A549 (cell line): ENCODE results near the gene S100A4. TPM values are rescaled to one million over a fixed set of nuclear protein-coding genes. Genes with fewer than 3 reads are reported as not detected.

ENCODE experiments used
- ATAC-seq, 2 experiments: fragments of 200-7000 bp in 1 of 2; fragments of >200 bp in 1 of 2; cut with Nextera tagmentation in 1 of 2; cut with Tn5 transposase in 1 of 2; 3 replicates each; pipeline versions ENCODE4 v1.8.0 to v1.9.1; 2018 to 2020; ENCODE audit warnings: mild to moderate bottlenecking in 1 of 2, moderate library complexity in 1 of 2
- CTCF ChIA-PET: fragments of 300-600 bp; sonication (Branson Sonifier 250); formaldehyde crosslinking; extraction: SDS; loops from one replicate; lab custom pipeline; 2021; ENCODE audit warnings: antibody characterized with exemption, inconsistent platforms; lab: Yijun Ruan, JAX
- POLR2A ChIA-PET: fragments of 350-600 bp; formaldehyde crosslinking; extraction: SDS; loops from one replicate; lab custom pipeline; 2021; ENCODE audit warnings: antibody characterized with exemption, inconsistent platforms; lab: Yijun Ruan, JAX
- DNase-seq, 2 experiments: peaks; one replicate each; pipeline versions ENCODE4 v3.0.0 to v3.0.0-alpha.2; 2011 to 2016; ENCODE audit warnings: low read depth in 1 of 2, low spot score in 1 of 2
- FAIRE-seq: peaks from 2 replicates; lab custom pipeline; 2011; peaks lifted over from hg19 to GRCh38; lab: Jason Lieb, UNC
- H3K27ac ChIP-seq, 2 experiments: fragments of >200 bp; sonication (Bioruptor Twin); formaldehyde crosslinking; 3 replicates each; pipeline ENCODE4 v1.5.1; 2016 to 2017
- H3K4me1 ChIP-seq: fragments of >200 bp; sonication (Bioruptor Twin); formaldehyde crosslinking; 3 replicates; pipeline ENCODE4 v1.6.1; 2016
- H3K4me2 ChIP-seq: fragments of >200 bp; sonication (Bioruptor Twin); formaldehyde crosslinking; 3 replicates; pipeline ENCODE4 v1.6.1; 2016
- H3K4me3 ChIP-seq: fragments of >200 bp; sonication (Bioruptor Twin); formaldehyde crosslinking; 3 replicates; pipeline ENCODE4 v1.5.1; 2016
- H3K9me3 ChIP-seq: fragments of >200 bp; sonication (Bioruptor Twin); formaldehyde crosslinking; 3 replicates; pipeline ENCODE4 v1.6.1; 2016
- EHF ChIP-seq: fragments of 250-450 bp; sonication (Bioruptor Pico); IDR thresholded peaks from 2 replicates; pipeline ENCODE4 v1.5.0; 2020; ENCODE audit warnings: mild to moderate bottlenecking
- HEYL ChIP-seq: fragments of 250-450 bp; sonication (Bioruptor Pico); IDR thresholded peaks from 2 replicates; pipeline ENCODE4 v1.8.0; 2021; ENCODE audit warnings: mild to moderate bottlenecking, moderate library complexity
- HOXA7 ChIP-seq: fragments of 250-450 bp; sonication (Bioruptor Pico); IDR thresholded peaks from 2 replicates; pipeline ENCODE4 v1.5.0; 2020; ENCODE audit warnings: mild to moderate bottlenecking, moderate library complexity
- HOXB13 ChIP-seq: fragments of 250-450 bp; sonication (Bioruptor Pico); IDR thresholded peaks from 2 replicates; pipeline ENCODE4 v1.5.0; 2020; ENCODE audit warnings: low read depth, mild to moderate bottlenecking, moderate library complexity
- HOXB5 ChIP-seq: fragments of 250-450 bp; sonication (Bioruptor Pico); IDR thresholded peaks from 2 replicates; pipeline ENCODE4 v1.5.0; 2020; ENCODE audit warnings: mild to moderate bottlenecking, moderate library complexity
- JUN ChIP-seq, 2 experiments: fragments of >200 bp; sonication (Bioruptor Twin); formaldehyde crosslinking; IDR thresholded peaks; 2 replicates in 1 of 2; 3 replicates in 1 of 2; pipeline ENCODE4 v1.6.1; 2016 to 2017
- KDM1A ChIP-seq: fragments of 200-600 bp; sonication (generic); IDR thresholded peaks from 2 replicates; pipeline ENCODE4 v1.6.1; 2016; ENCODE audit warnings: low read depth, mild to moderate bottlenecking
- MAFK ChIP-seq: fragments of 450-650 bp; IDR thresholded peaks from 2 replicates; pipeline ENCODE4 v1.6.1; 2014; ENCODE audit not compliant: partially characterized antibody
- NFE2L2 ChIP-seq: fragments of 150-350 bp; conservative IDR thresholded peaks from 2 replicates; pipeline ENCODE4 v1.6.1; 2014; ENCODE audit warnings: low read length
- PHF8 ChIP-seq: fragments of 200-600 bp; sonication (generic); IDR thresholded peaks from 2 replicates; pipeline ENCODE4 v1.6.1; 2016; ENCODE audit warnings: low read depth, mild to moderate bottlenecking, antibody characterized with exemption, moderate library complexity, borderline replicate concordance
- RARB ChIP-seq: fragments of 250-450 bp; sonication (Bioruptor Pico); IDR thresholded peaks from 2 replicates; pipeline ENCODE4 v1.8.0; 2021; ENCODE audit warnings: mild to moderate bottlenecking, moderate library complexity
- RCOR1 ChIP-seq: fragments of 150-350 bp; IDR thresholded peaks from 2 replicates; pipeline ENCODE4 v1.6.1; 2014; ENCODE audit warnings: antibody characterized with exemption, low read length, low read depth
- RFX5 ChIP-seq: fragments of 450-650 bp; IDR thresholded peaks from 2 replicates; pipeline ENCODE4 v1.7.1; 2014; ENCODE audit warnings: antibody characterized with exemption, mild to moderate bottlenecking, moderate library complexity
- RNF2 ChIP-seq: fragments of 200-600 bp; sonication (generic); IDR thresholded peaks from 2 replicates; pipeline ENCODE4 v1.6.1; 2016; ENCODE audit warnings: low read depth, mild to moderate bottlenecking, antibody characterized with exemption, moderate library complexity, borderline replicate concordance
- SREBF2 ChIP-seq: fragments of 450-650 bp; IDR thresholded peaks from 2 replicates; pipeline ENCODE4 v1.6.1; 2014; ENCODE audit warnings: mild to moderate bottlenecking, moderate library complexity
- ZC3H11A ChIP-seq: fragments of 450-650 bp; IDR thresholded peaks from 2 replicates; pipeline ENCODE4 v1.6.1; 2014; ENCODE audit warnings: antibody characterized with exemption, mild to moderate bottlenecking
- WGBS: methylation state at CpG from one replicate; pipeline ENCODE4 v1.1.6; 2017; ENCODE audit errors: missing lambda C conversion rate; 5-methylcytosine and 5-hydroxymethylcytosine counted together
- polyA plus RNA-seq, 4 experiments: library from polyadenylated mRNA; depleted of rRNA in 3 of 4; stranded (reverse); fragments of >200 nt; fragmentation: RNase III in 1 of 4; extraction: RNeasy Plus Mini Kit Qiagen cat#74134 plus additional on column Dnase treatment in 1 of 4; gene quantifications; 2 replicates in 3 of 4; 3 replicates in 1 of 4; pipeline ENCODE4 v1.2.3, GENCODE V29; 2011 to 2017
- TF ChIP-seq, protein P1 (sequence below): fragments of 250-450 bp; sonication (Bioruptor Pico); IDR thresholded peaks from 2 replicates; pipeline ENCODE4 v1.5.0; 2020; ENCODE audit warnings: low read depth, mild to moderate bottlenecking, moderate library complexity
- TF ChIP-seq, protein P2 (sequence below): IDR thresholded peaks from 2 replicates; pipeline ENCODE4 v1.6.1; 2012
- TF ChIP-seq, protein P3 (sequence below): IDR thresholded peaks from 2 replicates; pipeline ENCODE4 v1.6.1; 2012
- TF ChIP-seq, protein P4 (sequence below): fragments of 200-600 bp; sonication (generic); IDR thresholded peaks from 2 replicates; pipeline ENCODE4 v1.6.1; 2016; ENCODE audit warnings: antibody characterized with exemption, mild to moderate bottlenecking, moderate library complexity
- TF ChIP-seq, protein P5 (sequence below): IDR thresholded peaks from 2 replicates; pipeline ENCODE4 v1.6.1; 2012; ENCODE audit warnings: low read depth, borderline replicate concordance

Gene S100A4
- polyA plus RNA-seq, 2 of the 4 experiments (the other 2 are of a cell fraction): 590 to 2,584 TPM

DNA sequence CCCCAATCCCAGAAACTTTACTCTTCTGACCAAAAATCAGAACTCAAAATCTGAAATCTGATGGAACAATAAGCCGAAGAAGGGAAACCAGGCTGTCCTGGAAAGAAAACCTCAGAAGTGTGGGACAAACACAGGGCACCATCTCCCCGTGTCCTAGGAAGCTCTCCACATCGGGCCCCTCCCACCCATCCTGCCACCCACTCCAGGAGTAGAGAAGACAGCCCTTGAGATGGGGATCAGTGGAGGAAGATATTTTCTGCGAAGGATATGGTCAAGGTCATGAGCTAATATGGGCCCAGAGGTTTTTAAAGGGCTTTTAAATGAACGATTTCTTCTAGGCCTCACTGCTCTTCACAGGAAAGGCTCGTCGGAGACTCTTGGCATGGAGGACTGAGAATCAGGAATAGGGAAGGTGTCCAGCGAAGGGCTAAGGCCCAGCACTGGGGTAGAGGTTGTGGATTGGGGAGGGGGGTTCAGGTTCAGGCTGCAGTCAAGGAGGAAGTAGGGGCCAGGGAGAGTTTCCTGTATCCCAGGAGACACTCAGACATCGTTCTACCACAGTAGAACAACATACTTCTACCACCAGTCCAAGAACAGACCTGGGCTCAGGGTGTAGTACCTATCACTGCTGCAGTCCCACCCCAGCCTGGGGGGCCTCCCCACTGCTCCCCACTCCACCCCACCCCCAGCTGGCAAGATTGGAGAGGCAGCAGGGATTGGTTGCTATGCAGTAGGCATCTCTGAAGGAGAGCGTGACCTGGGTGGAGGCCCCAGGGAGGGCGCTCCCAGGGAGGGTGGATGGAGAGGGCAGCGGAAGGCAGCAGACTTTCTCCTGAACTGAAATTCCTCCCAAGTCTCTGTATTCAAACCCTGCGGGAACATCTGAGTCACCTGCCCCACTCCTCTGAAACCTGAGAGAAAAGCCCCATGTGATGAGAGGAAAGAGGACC is 3.7 kb downstream of the S100A4 start:
- ATAC-seq (no peak), FAIRE-seq (no peak), DNase-seq (no peak)
- H3K9me3 ChIP-seq: no peaks in the 10 kb centered on the region
- H3K27ac ChIP-seq: peak overlapping the region; percentile 19 to 97; a peak in 4 of 6 replicates
- H3K4me1 ChIP-seq: peaks cover 74% of the 10 kb centered on the region
- TF ChIP-seq, protein P1, sequence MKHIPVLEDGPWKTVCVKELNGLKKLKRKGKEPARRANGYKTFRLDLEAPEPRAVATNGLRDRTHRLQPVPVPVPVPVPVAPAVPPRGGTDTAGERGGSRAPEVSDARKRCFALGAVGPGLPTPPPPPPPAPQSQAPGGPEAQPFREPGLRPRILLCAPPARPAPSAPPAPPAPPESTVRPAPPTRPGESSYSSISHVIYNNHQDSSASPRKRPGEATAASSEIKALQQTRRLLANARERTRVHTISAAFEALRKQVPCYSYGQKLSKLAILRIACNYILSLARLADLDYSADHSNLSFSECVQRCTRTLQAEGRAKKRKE (CRISPR knock-in tag): no peak
- TF ChIP-seq ZC3H11A (no peak), RCOR1 (no peak), EHF (CRISPR knock-in tag) (no peak), JUN (IDR thresholded peaks at IDR 0.05) (no peak), HOXB13 (CRISPR knock-in tag) (no peak), RFX5 (no peak), HEYL (CRISPR knock-in tag) (no peak), SREBF2 (no peak)
- TF ChIP-seq, protein P2, sequence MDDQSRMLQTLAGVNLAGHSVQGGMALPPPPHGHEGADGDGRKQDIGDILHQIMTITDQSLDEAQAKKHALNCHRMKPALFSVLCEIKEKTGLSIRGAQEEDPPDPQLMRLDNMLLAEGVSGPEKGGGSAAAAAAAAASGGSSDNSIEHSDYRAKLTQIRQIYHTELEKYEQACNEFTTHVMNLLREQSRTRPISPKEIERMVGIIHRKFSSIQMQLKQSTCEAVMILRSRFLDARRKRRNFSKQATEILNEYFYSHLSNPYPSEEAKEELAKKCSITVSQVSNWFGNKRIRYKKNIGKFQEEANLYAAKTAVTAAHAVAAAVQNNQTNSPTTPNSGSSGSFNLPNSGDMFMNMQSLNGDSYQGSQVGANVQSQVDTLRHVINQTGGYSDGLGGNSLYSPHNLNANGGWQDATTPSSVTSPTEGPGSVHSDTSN: no peak; the same call in 1 of the 2 replicates
- TF ChIP-seq, protein P3, sequence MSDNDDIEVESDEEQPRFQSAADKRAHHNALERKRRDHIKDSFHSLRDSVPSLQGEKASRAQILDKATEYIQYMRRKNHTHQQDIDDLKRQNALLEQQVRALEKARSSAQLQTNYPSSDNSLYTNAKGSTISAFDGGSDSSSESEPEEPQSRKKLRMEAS: no peak
- TF ChIP-seq, protein P4, sequence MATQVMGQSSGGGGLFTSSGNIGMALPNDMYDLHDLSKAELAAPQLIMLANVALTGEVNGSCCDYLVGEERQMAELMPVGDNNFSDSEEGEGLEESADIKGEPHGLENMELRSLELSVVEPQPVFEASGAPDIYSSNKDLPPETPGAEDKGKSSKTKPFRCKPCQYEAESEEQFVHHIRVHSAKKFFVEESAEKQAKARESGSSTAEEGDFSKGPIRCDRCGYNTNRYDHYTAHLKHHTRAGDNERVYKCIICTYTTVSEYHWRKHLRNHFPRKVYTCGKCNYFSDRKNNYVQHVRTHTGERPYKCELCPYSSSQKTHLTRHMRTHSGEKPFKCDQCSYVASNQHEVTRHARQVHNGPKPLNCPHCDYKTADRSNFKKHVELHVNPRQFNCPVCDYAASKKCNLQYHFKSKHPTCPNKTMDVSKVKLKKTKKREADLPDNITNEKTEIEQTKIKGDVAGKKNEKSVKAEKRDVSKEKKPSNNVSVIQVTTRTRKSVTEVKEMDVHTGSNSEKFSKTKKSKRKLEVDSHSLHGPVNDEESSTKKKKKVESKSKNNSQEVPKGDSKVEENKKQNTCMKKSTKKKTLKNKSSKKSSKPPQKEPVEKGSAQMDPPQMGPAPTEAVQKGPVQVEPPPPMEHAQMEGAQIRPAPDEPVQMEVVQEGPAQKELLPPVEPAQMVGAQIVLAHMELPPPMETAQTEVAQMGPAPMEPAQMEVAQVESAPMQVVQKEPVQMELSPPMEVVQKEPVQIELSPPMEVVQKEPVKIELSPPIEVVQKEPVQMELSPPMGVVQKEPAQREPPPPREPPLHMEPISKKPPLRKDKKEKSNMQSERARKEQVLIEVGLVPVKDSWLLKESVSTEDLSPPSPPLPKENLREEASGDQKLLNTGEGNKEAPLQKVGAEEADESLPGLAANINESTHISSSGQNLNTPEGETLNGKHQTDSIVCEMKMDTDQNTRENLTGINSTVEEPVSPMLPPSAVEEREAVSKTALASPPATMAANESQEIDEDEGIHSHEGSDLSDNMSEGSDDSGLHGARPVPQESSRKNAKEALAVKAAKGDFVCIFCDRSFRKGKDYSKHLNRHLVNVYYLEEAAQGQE: no peak
- CTCF ChIA-PET: interaction anchor here (0.6 to 18.2 kb wide), 6 partner anchors 8 to 33 kb away, joined by 3 to 471 read pairs (median 56); partner anchors contain the start of genes S100A2 and S100A6
- H3K4me2 ChIP-seq: peak overlapping the region; percentile 99
- POLR2A ChIA-PET: interaction anchor here (0.6 to 1.6 kb wide), 3 partner anchors 25 to 301 kb away, joined by 3 to 6 read pairs (median 6); no protein-coding TSS in a partner anchor
- WGBS: 80% methylated on average over 13 of the region's 13 CpGs
- H3K4me3 ChIP-seq: no peak overlapping the region

DNA sequence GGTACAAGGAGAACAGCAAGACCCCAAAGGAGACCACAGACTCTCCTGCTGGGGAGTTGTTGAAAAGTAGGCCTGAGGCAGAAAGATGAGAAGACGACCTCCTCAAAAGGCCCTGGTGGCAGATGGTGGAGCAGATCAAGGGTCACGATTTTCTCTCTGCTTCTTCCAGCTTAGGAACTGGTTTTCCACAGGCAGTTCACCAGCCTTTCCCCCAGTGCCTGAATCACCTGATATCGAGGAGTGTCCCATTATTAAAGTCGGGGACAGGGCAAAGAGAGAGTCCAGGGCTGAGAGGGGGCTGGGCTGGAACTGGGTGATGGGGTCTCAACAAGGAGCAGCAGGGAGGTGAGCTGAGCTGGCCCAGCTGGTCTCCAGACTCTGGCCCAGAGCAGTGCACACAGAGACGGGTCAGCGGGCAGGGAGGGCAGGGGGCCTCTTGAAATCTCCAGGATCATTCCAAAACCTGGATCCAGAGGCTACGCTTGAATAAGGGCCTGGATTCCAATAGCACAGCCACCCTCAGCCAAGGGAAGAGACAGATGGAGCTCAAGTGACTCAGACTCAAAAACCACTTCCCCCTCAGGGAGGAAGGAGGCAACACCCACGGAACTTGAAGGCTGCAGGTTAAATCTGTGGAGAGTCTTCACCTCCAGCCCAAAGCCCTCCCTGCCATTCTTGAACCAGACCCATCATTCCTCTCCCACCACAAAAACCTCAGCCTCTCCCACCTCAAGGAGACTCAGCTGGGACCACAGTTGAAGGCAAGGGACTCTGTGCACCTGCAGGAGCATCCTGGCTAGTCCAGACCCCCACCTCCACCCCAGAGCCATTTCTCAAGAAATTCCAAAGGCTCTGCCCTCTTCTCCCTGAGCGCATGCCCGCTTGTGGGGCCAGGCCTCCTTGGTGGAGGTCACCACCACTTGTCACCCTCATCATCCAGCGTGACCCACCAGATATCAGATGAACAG is 4.9 kb downstream of the S100A4 start, which contains the start of gene S100A5:
S100A5 (minus strand) TSS at position 541 of the 968 bp plus-strand sequence. CDS start 743 bp downstream, outside the sequence.
- DNase-seq (no peak), FAIRE-seq (no peak), ATAC-seq (no peak)
- Histone ChIP-seq H3K4me3 (no peak within 1 kb of the TSS), H3K27ac (peak within 1 kb of the TSS; percentile 19 to 97; a peak in 5 of 6 replicates), H3K4me2 (no peak within 1 kb of the TSS), H3K4me1 (peaks cover 69% of the 10 kb centered on the region), H3K9me3 (no peaks in the 10 kb centered on the region)
- 85% methylated on average over 11 of the region's 11 CpGs for WGBS
- ChIA-PET CTCF (interaction anchor here (0.8 to 18.2 kb wide), 9 partner anchors 7 to 187 kb away, joined by 3 to 471 read pairs (median 4); partner anchors contain the start of genes S100A2 and S100A6), POLR2A (interaction anchor here (1.6 kb wide), 1 partner anchor 26 kb away, joined by 6 read pairs; no protein-coding TSS in a partner anchor)
- TF ChIP-seq PHF8 (no peak), NFE2L2 (no peak), RNF2 (no peak), KDM1A (no peak), RARB (no peak), HOXA7 (CRISPR knock-in tag) (no peak), MAFK (no peak), HEYL (CRISPR knock-in tag) (no peak), ZC3H11A (no peak), HOXB5 (no peak)
- TF ChIP-seq, protein P5, sequence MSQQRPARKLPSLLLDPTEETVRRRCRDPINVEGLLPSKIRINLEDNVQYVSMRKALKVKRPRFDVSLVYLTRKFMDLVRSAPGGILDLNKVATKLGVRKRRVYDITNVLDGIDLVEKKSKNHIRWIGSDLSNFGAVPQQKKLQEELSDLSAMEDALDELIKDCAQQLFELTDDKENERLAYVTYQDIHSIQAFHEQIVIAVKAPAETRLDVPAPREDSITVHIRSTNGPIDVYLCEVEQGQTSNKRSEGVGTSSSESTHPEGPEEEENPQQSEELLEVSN: no peak
- TF ChIP-seq, protein P1 (CRISPR knock-in tag): no peak
- TF ChIP-seq, protein P2: no peak
- TF ChIP-seq, protein P3: no peak
